HG03045 (cell line): ENCODE results near the gene RTN4RL1.

ENCODE experiments used
- ATAC-seq: cut with Tn5 transposase; IDR thresholded peaks from one replicate; pipeline ENCODE4 v1.9.1; 2021; ENCODE audit warnings: mild to moderate bottlenecking, moderate library complexity; ENCODE audit not compliant: unreplicated experiment

RTN4RL1 gene

DNA sequence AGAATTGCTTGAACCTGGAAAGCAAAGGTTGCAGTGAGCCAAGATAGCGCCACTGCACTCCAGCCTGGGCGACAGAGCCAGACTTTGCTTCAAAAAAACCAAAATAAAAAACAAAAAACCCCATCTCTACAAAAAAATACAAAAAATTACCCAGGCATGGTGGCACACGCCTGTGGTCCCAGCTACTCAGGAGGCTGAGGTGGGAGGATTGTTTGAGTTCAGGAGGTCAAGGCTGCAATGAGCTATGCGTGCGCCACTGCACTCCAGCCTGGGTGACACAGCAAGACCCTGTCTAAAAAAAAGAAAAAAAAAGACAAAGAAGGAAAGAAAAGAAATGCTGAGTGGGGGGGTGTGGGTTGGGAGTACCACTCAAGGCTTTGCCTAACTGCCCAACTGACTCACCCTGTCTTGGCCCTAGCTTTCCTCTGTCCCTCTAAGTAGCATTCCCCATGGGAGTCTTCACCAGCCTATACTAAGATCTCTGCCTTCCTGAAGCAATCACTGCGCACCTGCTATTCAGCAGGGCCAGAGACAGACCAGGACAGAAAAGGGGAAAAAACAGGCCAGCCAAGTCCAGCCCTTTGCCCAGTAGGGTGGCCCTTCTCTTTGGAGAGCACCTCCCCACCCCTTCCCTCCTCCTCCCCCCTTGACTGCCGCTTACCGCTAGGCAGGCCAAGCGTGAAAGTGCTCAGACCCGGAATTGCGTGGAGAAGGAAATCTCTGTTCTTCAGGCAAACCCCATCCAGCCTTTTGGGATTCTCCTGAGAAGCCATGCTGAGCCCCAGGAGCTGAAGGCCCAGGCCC, 45.8 kb downstream of the RTN4RL1 start:
- no peak for ATAC-seq

DNA sequence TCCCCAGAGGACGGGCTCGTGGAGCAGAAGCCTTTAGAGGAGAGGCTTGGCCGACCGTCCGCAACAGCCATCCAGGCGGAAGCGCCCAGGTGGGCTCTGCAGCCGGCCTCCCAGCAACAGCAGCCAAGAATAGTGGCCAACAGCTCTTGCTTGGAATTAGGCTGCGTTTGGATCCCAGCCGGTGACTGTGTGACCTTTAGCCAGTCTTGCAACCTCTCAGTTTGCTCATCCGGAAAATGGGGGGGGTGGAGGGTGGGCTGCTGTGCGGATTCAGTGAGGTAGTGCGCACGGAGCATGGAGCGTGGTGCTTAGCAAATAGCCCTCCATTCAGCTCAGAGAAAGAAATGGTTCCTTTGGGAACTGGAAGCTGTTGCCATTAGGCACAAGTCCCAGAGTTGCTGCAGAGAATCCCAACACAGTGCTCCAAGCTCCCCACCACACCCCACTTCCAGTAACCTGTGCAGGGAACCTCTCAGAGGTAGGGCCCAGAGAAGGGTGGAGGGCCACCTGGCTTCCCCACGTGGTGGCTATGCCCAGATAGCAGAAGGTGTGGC, 46.7 kb downstream of the RTN4RL1 start:
- no peak for ATAC-seq

GRCh38 chr17:1977583-1978395, 47.3 kb downstream of the RTN4RL1 start:
- no peak for ATAC-seq

- no peak for ATAC-seq
Measured at GRCh38 chr17:1976683-1977064, 48.5 kb downstream of the RTN4RL1 start.

DNA sequence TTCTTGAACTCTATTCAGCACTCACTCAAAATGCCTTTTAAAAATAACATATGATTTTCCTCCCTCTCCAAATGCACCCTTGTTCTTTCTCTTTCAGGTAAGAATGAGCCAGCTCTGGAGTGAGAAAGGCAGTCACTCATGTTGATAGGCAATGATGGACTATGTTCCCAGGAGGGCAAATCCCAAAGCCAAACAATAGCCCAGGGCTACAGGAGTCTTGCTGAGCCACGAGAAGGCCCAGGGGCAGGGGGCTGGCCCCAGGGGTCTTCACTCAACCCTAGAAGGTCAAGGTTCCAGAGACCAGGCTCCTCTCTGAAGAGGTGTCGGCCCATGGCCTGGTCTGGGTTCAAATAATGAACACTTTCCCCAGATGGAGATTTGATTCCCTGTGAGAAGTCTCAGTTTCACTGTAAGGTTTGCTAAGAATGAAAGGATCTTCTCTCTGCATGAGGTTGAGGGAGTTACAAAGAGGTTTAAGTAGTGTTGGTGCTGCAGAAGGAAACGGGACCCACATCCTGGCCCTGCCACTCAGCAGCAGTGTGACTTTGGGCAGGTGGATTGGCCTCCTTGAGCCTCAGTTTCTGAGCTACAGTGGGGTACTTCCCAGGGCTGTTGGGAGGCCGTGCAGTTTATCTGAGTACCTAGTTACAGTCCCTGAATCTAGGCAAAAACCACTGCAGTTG, 49.0 kb downstream of the RTN4RL1 start:
- ATAC-seq = no peak

DNA sequence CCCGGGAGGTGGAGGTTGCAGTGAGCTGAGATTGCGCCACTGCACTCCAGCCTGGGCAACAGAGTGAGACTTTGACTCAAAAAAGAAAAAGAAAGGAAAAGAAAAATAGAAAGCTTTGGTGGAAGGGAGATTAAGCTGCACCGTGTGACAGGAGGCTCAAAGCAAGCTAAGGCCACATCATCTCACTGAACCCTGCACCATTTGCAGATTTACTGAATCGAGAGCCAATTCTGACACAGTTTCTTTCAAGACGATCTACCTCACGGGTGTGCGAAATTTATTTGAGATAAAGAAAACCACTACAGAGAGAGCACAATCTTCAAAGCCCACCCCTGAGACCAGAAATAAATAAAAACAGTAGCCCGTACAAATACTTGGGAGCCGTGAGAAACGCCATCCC, 49.6 kb downstream of the RTN4RL1 start:
- ATAC-seq = no peak

DNA sequence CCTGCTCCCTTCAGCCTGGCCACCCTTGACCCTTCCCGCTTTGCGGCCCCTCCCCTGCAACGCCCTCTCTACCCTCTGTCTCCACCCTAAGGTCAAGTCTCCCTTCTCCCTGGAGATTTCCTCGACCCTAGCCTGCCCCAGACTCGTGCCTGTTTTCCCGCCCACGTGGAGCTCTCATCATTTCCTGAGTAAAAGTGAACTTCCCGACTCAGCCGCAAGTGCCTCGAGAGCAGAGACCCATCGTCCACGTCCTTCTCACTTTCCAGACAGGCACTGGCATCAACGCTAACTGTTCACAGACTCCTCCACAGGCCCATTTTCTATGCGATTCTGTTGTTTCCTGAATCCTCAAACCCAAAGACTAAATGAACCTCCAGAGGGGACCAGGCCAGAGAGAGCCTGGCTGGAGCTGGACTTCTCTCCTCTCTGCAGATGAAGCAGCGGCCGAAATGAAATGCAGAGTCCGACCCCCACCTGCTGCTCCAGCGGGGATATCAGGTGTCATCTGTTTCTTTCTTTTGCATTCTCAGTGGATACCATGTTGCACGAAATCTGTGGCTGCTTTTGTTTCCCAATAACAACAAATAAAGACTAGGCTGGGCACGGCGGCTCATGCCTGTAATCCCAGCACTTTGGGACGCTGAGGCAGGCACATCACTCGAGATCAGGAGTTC, 52.5 kb downstream of the RTN4RL1 start:
- ATAC-seq = no peak

- no peak for ATAC-seq
Measured at GRCh38 chr17:1970843-1971384, 54.2 kb downstream of the RTN4RL1 start.

DNA sequence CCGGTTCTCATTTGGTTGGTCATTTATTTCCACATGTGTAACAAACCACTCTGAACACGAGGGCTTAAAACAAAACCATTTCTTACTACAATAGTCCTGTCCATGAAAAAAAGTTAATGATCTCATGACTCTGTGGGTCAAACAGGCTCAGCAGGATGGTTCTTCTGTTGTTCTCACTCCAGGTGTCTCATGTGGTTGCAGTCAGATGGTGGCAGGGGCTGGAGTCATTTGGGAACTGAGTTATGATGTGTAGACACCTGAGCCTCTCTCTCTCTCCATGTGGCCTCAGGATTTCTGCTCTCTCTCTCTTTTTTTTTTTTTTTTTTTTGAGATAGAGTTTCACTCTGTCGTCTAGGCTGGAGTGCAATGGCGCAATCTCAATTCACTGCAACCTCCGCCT, 55.4 kb downstream of the RTN4RL1 start:
- ATAC-seq = no peak

GRCh38 chr17:1967213-1967612, 57.9 kb downstream of the RTN4RL1 start:
- no peak for ATAC-seq

DNA sequence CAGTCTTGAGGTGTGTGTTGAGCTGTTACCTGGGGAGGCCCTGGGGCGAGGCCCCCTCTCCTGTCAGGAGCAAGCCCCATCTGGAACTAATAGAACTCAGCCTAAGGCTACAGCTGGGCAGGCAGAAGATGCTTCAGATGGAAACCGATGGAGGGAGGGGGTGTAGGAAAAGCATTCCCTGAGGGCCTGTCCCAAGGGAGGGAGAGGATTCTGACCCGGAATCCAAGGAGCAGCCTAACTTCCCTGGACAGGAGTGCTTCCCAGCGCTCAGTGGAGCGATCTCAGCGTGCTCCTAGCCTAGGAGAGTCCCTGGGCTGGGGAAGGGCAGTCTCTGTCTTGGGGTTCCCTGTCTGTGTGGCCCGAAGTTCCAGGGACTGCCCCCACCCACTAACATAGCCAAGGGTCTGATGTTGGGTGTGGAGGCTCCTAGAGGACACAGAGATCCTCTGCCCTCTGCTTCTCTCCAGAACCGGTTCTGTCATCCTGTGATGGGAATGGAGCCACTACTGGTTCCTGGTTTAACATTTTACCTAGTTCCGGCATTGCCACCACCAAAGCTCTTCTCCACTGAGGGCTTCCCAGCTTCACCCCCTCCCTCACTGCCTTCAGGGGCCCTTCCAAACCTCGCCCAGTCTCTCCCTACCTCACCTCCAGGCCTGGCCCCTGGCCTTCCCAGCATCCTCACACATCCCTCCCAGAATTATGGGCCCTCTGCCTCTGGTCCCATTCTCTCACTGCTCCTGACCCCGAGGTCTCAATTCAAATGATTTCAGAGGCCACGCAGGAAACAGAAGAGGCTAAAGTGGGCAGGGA, 58.7 kb downstream of the RTN4RL1 start:
- no peak for ATAC-seq

GRCh38 chr17:1965556-1966273, 59.4 kb downstream of the RTN4RL1 start:
- ATAC-seq = no peak

- no peak for ATAC-seq
Measured at GRCh38 chr17:1963250-1963649, 61.9 kb downstream of the RTN4RL1 start.

DNA sequence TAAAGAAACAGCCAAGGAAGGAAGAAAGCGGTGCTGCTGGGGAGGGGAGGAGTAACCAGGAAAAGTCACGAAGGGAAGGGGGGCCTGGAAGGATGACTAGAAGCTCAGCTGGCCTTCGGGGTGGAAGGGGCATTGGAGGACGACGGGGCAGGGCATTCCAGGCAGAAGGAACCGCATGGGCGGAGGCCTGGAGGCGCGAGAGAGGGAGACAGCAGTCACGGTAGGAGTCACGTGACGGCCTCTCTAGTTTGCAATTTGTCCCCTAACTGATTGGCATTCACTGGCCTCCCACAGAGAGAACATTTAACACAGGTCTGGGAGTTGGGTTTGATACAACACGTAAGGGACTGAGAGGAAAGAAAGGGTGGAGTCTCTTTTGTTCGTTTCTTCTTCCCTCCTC, 63.9 kb downstream of the RTN4RL1 start:
- no peak for ATAC-seq

- no peak for ATAC-seq
Measured at GRCh38 chr17:1960545-1960912, 64.6 kb downstream of the RTN4RL1 start.

DNA sequence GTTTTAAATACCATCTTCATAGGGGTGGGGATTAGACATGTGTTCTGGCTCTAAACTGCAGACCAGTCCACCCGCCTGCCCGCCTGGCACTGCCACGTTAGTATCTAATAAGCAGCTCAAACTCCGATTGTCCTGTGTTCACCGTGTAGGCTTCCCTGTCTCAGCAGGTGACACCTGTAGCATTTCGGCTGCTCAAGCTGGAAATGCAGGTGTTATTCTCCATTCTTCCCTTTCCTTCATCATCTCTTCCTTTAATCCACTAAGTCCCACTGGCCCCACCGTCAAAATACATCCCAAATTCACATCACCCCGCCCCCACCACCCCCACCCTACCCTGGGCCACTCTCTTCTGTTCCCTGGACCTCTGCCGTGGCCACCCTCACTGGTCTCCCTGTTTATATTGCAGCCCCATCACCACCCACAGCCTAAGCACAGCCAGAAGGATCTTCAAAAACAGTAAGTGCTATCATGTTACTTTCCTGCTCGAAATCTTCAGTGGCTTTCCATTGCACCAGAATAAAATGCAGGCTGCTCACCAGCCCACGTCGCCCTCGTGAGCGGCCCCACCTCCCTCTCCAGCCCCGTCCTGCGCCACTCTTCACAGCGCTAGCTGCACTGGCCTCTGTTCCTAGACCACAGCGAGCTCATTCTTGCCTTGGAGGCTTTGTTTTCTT, 65.1 kb downstream of the RTN4RL1 start:
- no peak for ATAC-seq

DNA sequence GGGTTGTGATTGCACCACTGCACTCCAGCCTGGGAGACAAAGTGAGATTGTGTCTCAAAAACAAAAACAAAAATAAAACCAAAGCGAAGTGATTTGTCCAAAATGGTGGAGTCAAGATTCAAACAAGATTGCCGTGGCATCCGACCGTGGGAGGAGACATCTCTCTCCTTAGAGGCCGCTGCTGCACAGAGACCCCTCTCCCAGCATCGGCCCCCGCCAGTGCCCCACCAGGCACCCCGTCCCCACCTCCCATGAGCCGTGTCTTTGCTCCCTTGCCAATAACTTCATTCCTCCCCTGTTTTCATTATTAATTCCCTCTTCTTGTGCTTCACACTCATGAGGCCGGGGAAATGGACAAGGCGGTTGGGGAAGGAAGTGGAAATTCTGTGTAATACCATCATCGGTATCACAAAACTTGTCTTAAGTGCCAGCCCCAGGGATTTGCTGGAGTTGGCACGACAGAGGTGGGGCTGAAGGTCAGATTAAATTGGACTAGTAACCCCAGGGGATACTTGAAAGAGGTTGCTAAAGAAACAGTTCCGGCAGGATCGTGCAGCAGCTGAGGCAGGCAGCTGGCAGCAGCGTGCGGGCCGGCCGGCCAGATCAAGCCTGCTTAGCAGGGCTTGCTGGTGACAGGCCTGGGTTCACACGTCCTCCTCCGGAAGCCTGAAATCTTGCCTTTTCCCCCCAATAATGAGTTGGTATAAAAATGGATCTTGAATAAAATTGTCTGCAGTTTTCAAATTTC, 66.8 kb downstream of the RTN4RL1 start:
- ATAC-seq = no peak

GRCh38 chr17:1957037-1957436, 68.1 kb downstream of the RTN4RL1 start:
- ATAC-seq = no peak
